Endodermal cell (in vitro differentiated cells): ENCODE results near the gene SH3PXD2A. TPM values are rescaled to one million over a fixed set of nuclear protein-coding genes. Genes with fewer than 3 reads are reported as not detected.

Experiments
- DNase-seq: peaks from one replicate; pipeline ENCODE4 v3.0.0-alpha.2; 2017
- H3K27ac ChIP-seq: 2 replicates; pipeline ENCODE4 v1.5.1; 2013; ENCODE audit warnings: mild to moderate bottlenecking, low read depth, low read length, moderate library complexity
- H3K27me3 ChIP-seq: 2 replicates; pipeline ENCODE4 v1.6.1; 2013; ENCODE audit warnings: mild to moderate bottlenecking, low read length, moderate library complexity; ENCODE audit not compliant: insufficient read depth, control insufficient read depth, poor library complexity, severe bottlenecking
- H3K36me3 ChIP-seq: 2 replicates; pipeline ENCODE4 v1.7.0; 2013; ENCODE audit warnings: mild to moderate bottlenecking, low read length, moderate library complexity; ENCODE audit not compliant: control insufficient read depth, insufficient read depth
- H3K4me1 ChIP-seq: one replicate; pipeline ENCODE4 v1.7.0; 2013; ENCODE audit warnings: low read length; ENCODE audit not compliant: control insufficient read depth, insufficient read depth
- H3K4me3 ChIP-seq: 2 replicates; pipeline ENCODE4 v1.5.1; 2013; ENCODE audit warnings: mild to moderate bottlenecking, low read length, moderate library complexity
- H3K9ac ChIP-seq: 2 replicates; pipeline ENCODE4 v1.6.1; 2013; ENCODE audit warnings: mild to moderate bottlenecking, low read length, moderate library complexity; ENCODE audit not compliant: poor library complexity, severe bottlenecking; ENCODE audit errors: extremely low read depth
- H3K9me3 ChIP-seq: 2 replicates; pipeline ENCODE4 v1.6.1; 2013; ENCODE audit warnings: mild to moderate bottlenecking, low read length, moderate library complexity; ENCODE audit not compliant: control insufficient read depth
- H3K27ac Mint-ChIP-seq: 2 replicates; pipeline ENCODE4 v1.8.0; 2020; ENCODE audit warnings: mixed read lengths
- H3K27me3 Mint-ChIP-seq: 2 replicates; pipeline ENCODE4 v1.8.0; 2021; ENCODE audit warnings: mild to moderate bottlenecking, mixed read lengths; ENCODE audit not compliant: insufficient read depth
- H3K36me3 Mint-ChIP-seq: 2 replicates; pipeline ENCODE4 v1.8.0; 2020; ENCODE audit warnings: low read depth, mixed read lengths
- H3K4me1 Mint-ChIP-seq: 2 replicates; pipeline ENCODE4 v1.8.0; 2020; ENCODE audit warnings: mixed read lengths
- H3K4me3 Mint-ChIP-seq: 2 replicates; pipeline ENCODE4 v1.8.0; 2020; ENCODE audit warnings: mild to moderate bottlenecking, moderate library complexity, mixed read lengths
- H3K9me3 Mint-ChIP-seq: 2 replicates; pipeline ENCODE4 v1.8.0; 2020; ENCODE audit warnings: mild to moderate bottlenecking, mixed read lengths
- WGBS, 2 experiments: methylation state at CpG; one replicate each; pipeline versions ENCODE4 v1.1.5 to v1.1.7; 2013; ENCODE audit warnings: missing lambda C conversion rate in 2 of 2, mixed read lengths in 1 of 2; ENCODE audit not compliant: insufficient coverage in 1 of 2, insufficient read length in 1 of 2; 5-methylcytosine and 5-hydroxymethylcytosine counted together
- total RNA-seq, 2 donors: library from RNA; stranded (reverse); fragmentation: NEBNext Ultra II Directional in 1 of 2; extraction: Animal tissue kit (Norgen Biotek cat#: 25700) in 1 of 2; gene quantifications; 2 replicates in 1 of 2; 3 replicates in 1 of 2; pipeline ENCODE4 v1.2.1, GENCODE V29; 2021
- TF ChIP-seq, protein P1 (sequence below): fragments of 200-600 bp; sonication (generic); conservative IDR thresholded peaks from 2 replicates; pipeline ENCODE4 v1.5.0; 2021; ENCODE audit warnings: antibody characterized with exemption, mild to moderate bottlenecking

The SH3PXD2A gene
- total RNA-seq, 2 donors from 2014 or later = 15.7 to 22.6 TPM

DNA sequence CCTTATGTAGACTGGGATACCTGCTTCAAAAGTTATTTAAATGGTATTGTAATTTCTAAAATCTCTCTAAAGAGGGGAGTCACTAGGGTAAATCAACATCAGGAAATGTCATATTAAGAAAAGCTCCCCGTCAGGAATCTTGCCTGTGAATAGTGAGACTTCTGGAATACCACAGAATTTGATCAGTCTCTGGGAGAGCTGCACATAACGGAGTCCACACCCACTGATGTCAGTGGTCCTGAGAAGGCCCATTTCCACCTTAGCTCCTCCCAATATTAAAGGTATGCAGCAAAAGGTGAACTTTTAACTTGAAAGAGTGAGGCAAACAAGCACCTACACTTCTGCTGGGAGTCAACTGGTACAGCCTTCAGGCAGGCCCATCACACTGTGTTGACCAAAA is 35.3 kb upstream of the SH3PXD2A start:
- H3K9me3 Mint-ChIP-seq = no peaks in the 10 kb centered on the region
- Histone ChIP-seq H3K4me1 (peaks cover 10% of the 10 kb centered on the region), H3K27ac (no peak overlapping the region), H3K4me3 (no peak overlapping the region), H3K9ac (no peak overlapping the region), H3K9me3 (no peaks in the 10 kb centered on the region), H3K36me3 (no peaks in the 10 kb centered on the region), H3K27me3 (no peaks in the 10 kb centered on the region)
- H3K27me3 Mint-ChIP-seq = no peaks in the 10 kb centered on the region
- H3K4me1 Mint-ChIP-seq = peaks cover 30% of the 10 kb centered on the region
- peaks cover 5% of the 10 kb centered on the region for H3K36me3 Mint-ChIP-seq
- TF ChIP-seq, protein P1, sequence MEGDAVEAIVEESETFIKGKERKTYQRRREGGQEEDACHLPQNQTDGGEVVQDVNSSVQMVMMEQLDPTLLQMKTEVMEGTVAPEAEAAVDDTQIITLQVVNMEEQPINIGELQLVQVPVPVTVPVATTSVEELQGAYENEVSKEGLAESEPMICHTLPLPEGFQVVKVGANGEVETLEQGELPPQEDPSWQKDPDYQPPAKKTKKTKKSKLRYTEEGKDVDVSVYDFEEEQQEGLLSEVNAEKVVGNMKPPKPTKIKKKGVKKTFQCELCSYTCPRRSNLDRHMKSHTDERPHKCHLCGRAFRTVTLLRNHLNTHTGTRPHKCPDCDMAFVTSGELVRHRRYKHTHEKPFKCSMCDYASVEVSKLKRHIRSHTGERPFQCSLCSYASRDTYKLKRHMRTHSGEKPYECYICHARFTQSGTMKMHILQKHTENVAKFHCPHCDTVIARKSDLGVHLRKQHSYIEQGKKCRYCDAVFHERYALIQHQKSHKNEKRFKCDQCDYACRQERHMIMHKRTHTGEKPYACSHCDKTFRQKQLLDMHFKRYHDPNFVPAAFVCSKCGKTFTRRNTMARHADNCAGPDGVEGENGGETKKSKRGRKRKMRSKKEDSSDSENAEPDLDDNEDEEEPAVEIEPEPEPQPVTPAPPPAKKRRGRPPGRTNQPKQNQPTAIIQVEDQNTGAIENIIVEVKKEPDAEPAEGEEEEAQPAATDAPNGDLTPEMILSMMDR = no peak
- 95 to 100% methylated on average over 2 of the region's 2 CpGs for WGBS, 2 experiments
- H3K4me3 Mint-ChIP-seq = no peak overlapping the region
- peak overlapping the region; percentile 49 for H3K27ac Mint-ChIP-seq
- DNase-seq = no peak

GRCh38 chr10:103890194-103890658 is 34.9 kb upstream of the SH3PXD2A start:
- H3K27ac ChIP-seq = no peak overlapping the region
- Mint-ChIP-seq H3K4me1 (peaks cover 25% of the 10 kb centered on the region), H3K4me3 (no peak overlapping the region), H3K27me3 (no peaks in the 10 kb centered on the region), H3K9me3 (no peaks in the 10 kb centered on the region), H3K36me3 (peaks cover 5% of the 10 kb centered on the region), H3K27ac (no peak overlapping the region)
- no peaks in the 10 kb centered on the region for H3K36me3 ChIP-seq
- WGBS, 2 experiments = 90 to 100% methylated on average over 3 to 4 of the region's 4 CpGs
- TF ChIP-seq, protein P1 = no peak
- peaks cover 10% of the 10 kb centered on the region for H3K4me1 ChIP-seq
- H3K27me3 ChIP-seq = no peaks in the 10 kb centered on the region
- no peaks in the 10 kb centered on the region for H3K9me3 ChIP-seq
- H3K9ac ChIP-seq = no peak overlapping the region
- DNase-seq = no peak
- no peak overlapping the region for H3K4me3 ChIP-seq

GRCh38 chr10:103889121-103889720 is 33.8 kb upstream of the SH3PXD2A start:
- TF ChIP-seq, protein P1 = no peak
- Histone ChIP-seq H3K9me3 (no peaks in the 10 kb centered on the region), H3K36me3 (no peaks in the 10 kb centered on the region), H3K27ac (no peak overlapping the region), H3K27me3 (no peaks in the 10 kb centered on the region), H3K9ac (no peak overlapping the region), H3K4me3 (no peak overlapping the region), H3K4me1 (peaks cover 10% of the 10 kb centered on the region)
- Mint-ChIP-seq H3K4me1 (peaks cover 15% of the 10 kb centered on the region), H3K4me3 (no peak overlapping the region), H3K36me3 (peaks cover 5% of the 10 kb centered on the region), H3K27me3 (no peaks in the 10 kb centered on the region), H3K27ac (no peak overlapping the region), H3K9me3 (no peaks in the 10 kb centered on the region)
- no peak for DNase-seq
- WGBS, 2 experiments = 86% methylated on average over 2 of the region's 2 CpGs; no CpG with 5 or more reads in 1 of the 2 experiments
